Stimulated activated CD4-positive, alpha-beta T cell treated with anti-CD3 and anti-CD28 coated beads, Interleukin-12 subunit alpha, Interleukin-12 subunit beta, amount 100 ng/mL, for 24 hours (primary cell): ENCODE measurements around the gene MYNN.
"Not testable (repeated sequence)": the region's sequence is repeated elsewhere in the genome, so short reads cannot be mapped to it uniquely, and the experiment has no call there.

Experiments used
- DNase-seq, 2 experiments: peaks; one replicate each; pipeline ENCODE4 v3.0.0-alpha.2; 2020; ENCODE audit warnings: low read depth in 2 of 2

Gene MYNN

GRCh38 chr3:169772897-169773816 is at the start of gene MYNN:
Gene MYNN, plus strand, starts transcription at chr3:169773396. Its CDS starts 900 bp downstream, at chr3:169774296.
- peak; percentile 88 to 89 for DNase-seq

DNA sequence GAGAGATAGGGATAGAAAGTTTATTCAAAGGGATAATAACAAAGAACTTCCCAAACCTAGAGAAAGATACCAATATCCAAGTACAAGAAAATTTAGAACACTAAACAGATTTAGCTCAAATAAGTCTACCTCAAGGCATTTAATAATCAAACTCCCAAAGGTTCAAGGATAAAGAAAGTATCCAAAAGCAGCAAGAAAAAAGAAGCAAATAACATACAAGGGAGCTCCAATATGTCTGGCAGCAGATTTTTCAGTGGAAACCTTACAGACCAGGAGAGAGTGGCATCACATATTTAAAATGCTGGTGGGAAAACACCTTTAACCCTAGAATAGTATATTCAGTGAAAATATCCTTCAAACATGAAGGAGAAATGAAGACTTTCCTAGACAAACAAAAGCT is 41.3 kb upstream of the MYNN start:
- not testable (repeated sequence) for DNase-seq

DNA sequence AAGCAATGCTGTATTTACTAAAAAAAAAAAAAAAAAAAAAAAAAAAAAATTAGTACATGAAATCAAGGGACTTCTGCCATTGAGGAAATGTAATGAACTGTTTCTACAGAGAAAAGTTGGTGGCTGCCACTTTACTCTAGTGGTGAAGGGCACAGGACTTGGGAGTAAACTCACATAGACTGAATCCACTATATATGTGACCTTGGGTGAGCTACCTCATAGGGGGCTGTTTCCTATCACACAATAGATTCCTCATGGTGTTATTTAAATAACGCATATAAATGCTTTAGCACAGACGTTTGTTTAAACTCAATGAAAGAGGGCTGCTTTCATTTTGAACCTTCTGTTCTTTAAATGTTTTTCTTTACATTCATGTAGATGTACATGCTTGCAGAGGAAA is 34.1 kb upstream of the MYNN start:
- no peak for DNase-seq

DNA sequence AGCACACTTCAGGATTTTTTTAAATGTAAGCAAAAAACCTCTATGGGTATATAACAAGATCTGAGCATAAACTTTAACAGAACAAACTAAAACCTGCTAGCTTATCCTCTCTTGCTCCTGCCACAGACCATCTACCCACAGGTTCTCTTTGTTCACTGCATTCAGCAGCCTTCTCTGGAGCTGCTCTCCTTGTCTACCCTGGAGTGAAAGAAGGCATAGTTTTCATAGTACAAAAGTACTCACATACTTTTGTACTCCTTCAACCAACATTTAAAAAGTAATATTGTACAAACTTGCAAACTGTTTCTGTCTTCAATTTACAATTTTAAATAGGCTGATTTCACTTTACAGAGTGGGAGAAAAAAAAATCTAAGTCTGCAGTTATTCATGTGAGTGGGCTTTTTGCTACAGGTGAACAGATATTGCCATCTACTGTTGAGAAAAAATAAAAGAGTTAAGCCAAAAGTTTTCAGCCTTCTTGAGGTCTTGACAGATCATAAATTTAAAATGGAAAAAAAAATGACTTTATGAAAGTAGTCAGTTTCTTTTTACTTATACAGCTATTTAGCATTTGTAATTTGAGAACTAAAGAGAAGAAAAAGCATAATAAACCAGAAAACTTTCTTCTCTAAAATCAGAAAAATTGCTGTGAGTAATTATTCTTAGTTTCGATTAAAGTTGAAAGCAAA is 28.7 kb upstream of the MYNN start:
- DNase-seq, result no peak

GRCh38 chr3:169746924-169747323 is 26.3 kb upstream of the MYNN start:
- DNase-seq, result no peak

- no peak for DNase-seq
These were observed 24.5 kb upstream of the MYNN start for GRCh38 chr3:169748670-169749069.

- no peak for DNase-seq
These were observed 22.5 kb upstream of the MYNN start for GRCh38 chr3:169750665-169751064.

- no peak for DNase-seq
These were observed 21.3 kb upstream of the MYNN start for GRCh38 chr3:169751875-169752274.

DNA sequence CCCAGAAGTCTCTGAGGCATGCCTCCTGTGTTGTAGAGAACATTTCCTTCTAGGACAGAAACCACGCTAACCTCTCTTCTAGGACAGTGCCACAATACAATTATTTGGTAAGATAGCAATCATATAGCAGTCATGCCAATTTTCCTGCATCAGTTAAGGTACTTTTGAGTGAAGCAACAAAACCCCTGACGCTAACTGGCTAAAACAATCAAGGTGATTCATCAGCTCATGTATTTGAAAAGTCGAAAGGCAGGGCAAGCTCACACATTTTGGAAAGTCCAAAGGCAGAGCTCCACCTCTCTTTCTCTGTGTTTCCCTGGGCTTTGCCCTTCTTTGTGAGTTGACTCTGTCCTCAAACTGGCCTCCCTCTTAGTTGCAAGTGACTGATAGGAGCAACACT is 18.5 kb upstream of the MYNN start:
- no peak for DNase-seq

- DNase-seq, result no peak
These were observed 17.7 kb upstream of the MYNN start for GRCh38 chr3:169755488-169755887.

DNA sequence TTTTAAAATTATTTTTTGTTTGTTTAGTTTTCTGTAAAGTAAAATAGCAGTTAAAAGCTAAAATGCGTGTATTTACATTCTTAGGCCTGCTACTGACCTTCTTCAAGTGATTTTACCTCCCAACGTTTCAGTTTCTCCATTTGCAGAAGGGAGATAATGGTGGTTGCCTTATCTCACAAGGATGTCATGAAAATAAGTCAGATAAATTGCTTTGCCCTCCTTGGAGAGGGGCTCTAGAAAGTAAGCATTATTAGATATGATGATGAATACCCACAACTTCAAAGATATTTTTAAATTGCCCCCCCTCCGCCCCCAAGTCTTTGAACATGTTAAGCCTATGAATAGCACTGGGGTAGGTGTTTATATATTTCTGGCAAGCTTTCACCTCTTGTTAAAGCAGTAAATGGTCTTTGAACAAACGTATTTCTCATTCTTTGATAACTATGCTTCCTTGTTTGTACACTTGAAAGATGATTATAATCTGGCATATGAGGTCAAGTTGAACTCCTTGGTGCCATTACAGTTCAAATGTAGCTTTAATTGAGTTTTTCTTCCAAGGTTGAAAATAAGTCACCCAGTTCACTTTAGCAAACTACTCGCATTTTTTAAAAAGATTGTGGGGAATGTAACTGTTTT is 14.7 kb upstream of the MYNN start:
- DNase-seq, result no peak

GRCh38 chr3:169759256-169759655 is 13.9 kb upstream of the MYNN start:
- DNase-seq, result no peak

DNA sequence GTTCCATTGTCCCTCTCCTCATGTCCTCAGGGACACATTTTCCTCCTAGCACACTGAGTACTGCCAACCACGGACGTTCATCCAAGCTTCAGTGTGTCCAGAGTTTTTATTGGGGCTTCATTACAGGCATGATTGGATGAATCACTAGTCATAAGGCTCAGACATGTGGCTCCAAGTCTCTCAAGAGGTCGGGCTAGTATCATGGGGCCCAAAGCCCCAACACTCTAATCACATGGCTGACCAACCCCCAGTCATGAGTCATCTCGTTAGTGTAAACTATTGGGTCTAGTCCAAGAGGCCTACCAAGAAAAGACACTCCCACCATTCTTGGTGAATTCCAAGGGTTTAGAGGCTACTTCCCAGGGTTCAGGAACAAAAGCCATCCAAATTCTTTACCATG is 12.7 kb upstream of the MYNN start:
- DNase-seq, result no peak

- peak; percentile 36 to 57 for DNase-seq
These were observed 8.8 kb upstream of the MYNN start for GRCh38 chr3:169764312-169764881.

DNA sequence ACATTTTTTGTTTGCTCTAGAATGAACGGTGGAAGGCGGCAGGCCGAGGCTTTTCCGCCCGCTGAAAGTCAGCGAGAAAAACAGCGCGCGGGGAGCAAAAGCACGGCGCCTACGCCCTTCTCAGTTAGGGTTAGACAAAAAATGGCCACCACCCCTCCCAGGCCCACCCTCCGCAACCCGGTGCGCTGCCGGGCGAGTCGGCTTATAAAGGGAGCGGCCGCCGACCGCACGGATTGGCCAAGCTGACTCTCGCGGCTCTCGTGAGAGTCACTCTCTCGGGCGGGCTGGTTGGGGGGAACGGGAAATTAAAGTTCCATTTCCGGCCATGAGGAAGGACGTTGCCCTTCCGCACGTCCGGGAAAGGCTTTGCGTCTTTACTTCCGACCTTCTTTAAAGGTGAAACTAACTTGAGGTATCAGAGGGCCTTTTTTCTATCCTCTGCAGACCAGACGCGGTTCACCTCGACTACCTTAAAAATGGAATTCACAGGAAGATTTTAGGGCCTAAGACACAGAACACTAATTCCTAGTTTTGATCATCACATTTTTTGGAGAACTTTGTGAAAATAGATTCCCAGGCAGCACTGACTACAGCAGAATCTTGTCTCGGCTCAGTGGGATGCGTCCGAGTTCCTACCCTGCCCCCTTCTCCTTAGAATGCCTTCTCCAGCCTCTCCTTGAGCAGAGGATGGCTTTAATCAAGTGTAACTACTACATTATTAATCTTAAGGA is 8.1 kb upstream of the MYNN start, which contains the start of gene TERC:
Gene TERC (minus strand): TSS at position 179 of the 731 bp plus-strand sequence.
- DNase-seq, result peak; percentile 86

- DNase-seq, result peak; percentile 42 to 49
These were observed 3.7 kb upstream of the MYNN start, which contains the start of gene ACTRT3 for GRCh38 chr3:169769287-169770181. Gene ACTRT3, minus strand, starts transcription at chr3:169769561. Its CDS starts 41 bp downstream, at chr3:169769520.

- DNase-seq, result peak; percentile 36 to 44
These were observed 1.5 kb upstream of the MYNN start for GRCh38 chr3:169771497-169772304.

DNA sequence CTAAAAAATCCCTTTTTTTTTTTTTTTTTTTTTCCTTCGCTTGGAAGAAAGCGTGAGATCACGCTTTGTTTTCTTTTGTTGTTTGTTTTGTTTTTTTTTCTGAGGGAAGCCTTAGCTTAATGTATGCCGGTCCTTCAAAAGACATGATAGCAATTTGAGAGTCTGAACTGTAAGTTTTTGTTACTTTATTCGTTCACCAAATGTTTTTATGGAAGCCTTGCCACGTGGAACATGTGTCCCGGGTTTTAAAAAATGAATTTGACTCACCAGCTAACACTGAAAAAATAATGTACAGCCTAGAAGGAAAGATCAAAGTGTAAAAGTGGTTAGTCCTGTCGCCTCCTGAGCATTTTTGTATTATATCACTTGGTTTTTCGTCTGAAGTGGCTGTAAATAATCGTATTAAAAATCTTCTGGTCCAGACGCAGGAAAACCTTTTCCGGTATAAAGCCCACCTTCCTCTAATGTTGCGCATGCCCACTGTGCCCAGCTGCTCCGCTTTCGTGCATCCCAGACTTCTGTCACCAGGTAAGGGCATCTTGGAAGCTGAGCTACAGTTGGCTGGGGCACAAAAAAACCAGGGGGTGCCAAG is 795 bp upstream of the MYNN start:
- peak in 1 of 2 experiments; percentile 56 for DNase-seq

GRCh38 chr3:169774186-169774585 is 990 bp downstream of the MYNN start:
- DNase-seq, result no peak
